HG02981 (cell line): ENCODE data around the gene NEB.
"Not testable (repeated sequence)": the region's sequence is repeated elsewhere in the genome, so short reads cannot be mapped to it uniquely, and the experiment has no call there.

ENCODE experiments used
- ATAC-seq: cut with Tn5 transposase; IDR thresholded peaks from one replicate; pipeline ENCODE4 v1.9.1; 2021; ENCODE audit warnings: mild to moderate bottlenecking, moderate library complexity; ENCODE audit not compliant: unreplicated experiment

The NEB gene

GRCh38 chr2:151708788-151709187 lies 25.5 kb downstream of the NEB start:
- no peak for ATAC-seq

- no peak for ATAC-seq
These were observed 26.4 kb downstream of the NEB start for GRCh38 chr2:151707857-151708256.

- not testable (repeated sequence) for ATAC-seq
These were observed 29.8 kb downstream of the NEB start for GRCh38 chr2:151704480-151704961.

DNA sequence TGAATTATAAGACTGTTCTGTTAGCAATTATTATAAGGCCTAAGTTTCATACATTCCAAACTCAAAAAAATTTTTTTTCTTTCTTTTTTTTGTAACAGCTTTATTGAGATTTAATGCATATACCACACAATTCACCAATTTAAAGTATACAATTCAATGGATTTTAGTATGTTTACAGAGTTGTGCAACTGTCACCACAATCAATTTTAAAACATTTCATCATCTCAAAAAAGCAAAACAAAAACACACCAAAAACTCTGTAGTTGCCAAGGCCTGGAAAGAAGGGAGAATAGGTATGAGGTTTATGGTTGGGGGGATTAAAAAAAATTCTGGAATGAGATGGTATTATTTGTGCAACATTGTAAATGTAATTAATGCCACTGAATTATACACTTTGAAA lies 36.1 kb downstream of the NEB start:
- not testable (repeated sequence) for ATAC-seq

GRCh38 chr2:151695778-151696177 lies 38.5 kb downstream of the NEB start:
- ATAC-seq, result no peak

DNA sequence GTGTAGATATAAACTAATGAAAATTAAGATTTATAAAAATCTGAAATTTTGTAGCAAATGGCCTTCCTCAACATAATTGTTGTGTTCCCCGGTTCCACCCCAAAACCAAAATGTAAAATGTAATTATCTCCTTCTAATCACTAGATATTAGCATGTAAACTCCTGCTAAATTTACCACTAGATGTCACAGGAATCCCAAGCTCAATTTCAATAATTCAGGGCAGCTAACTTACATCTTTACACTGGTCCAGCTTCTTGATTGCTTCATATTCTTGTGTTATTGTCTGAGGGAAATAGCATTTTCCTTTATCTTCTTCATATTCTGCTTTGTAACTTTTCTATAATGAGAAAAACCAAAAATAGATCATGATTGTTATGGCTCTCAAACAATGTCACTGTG lies 42.6 kb downstream of the NEB start:
- ATAC-seq, result no peak

DNA sequence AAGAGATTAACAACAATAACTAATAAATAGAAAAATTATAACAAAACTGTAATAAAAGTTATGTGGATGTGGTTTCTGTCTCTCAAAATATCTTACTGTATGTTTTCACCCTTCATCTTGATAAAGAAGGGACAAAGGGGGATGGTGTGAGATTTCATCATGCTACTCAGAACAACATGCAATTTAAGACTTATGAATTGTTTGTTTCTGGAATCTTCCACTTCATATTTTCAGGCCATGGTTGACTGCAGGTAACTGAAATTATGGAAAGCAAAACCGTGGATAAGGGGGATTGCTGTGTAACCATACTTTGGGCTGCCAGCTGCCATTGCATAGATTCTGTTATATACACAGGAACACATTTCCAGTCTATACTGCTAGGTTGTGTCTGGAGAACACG lies 45.6 kb downstream of the NEB start:
- ATAC-seq, result no peak

DNA sequence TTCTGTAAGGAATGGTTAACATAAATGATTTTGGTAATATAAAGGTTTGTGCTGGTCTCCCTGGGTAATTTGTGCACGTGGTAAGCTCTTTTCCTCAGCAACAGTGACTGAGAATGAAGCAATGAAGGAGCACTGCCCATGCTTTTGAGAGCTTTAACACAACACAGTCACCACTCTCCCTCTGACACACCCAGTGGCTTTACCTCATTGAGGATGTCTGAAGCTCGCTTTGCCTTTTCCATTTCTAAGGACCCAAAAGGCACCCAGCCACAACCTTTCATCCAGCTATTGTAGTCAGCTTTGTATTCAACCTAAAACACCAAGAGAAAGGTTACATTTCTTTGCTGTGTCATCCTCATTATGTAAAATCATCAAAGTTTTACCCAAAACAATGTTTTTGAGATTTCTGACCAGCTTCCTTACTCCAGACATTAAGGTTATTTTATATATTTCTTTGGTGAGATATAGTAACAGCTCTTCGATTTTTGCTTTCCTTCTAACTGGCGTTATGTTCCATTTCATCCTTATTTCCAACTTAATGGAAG lies 51.7 kb downstream of the NEB start:
- ATAC-seq, result no peak

DNA sequence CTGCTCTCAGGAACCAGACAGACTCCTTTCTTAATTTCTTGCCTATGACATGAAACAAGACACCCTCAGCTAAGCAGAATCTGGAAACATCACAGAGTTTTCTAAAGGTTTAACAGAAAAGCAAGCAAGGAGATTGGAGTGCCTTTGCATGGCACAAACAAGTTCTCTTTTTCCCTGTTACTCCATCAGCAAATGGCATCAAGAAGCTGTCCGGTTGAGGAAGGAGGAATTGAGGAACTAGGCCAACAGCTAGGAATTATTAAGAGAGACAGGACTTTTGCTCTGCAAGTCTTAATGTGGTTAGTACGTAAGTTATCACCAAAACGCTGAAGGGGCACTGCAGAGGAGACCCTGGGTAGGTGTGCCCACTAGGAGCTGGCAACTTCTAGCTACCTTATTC lies 53.2 kb downstream of the NEB start:
- ATAC-seq, result no peak

GRCh38 chr2:151679994-151680393 lies 54.3 kb downstream of the NEB start:
- ATAC-seq, result no peak

GRCh38 chr2:151678849-151679248 lies 55.4 kb downstream of the NEB start:
- ATAC-seq, result no peak

DNA sequence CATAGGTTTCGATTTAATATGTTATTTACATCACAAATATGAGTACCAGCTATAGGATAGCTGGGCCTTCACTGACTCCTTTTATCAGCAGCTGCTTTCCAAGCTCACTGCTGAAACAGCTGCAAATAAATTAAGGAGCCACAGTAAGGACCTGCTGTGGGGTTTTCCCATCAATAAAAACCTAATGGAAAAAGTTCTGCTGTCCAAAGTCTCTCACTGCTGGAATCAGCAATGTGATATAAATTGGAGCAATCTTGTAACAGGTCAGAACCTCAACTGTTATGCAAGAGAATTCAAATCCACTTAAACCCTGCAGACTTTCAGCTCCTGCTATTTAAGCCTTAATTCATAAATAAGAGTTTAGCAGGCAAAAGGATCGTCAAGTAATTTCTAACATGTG lies 61.3 kb downstream of the NEB start:
- no peak for ATAC-seq

DNA sequence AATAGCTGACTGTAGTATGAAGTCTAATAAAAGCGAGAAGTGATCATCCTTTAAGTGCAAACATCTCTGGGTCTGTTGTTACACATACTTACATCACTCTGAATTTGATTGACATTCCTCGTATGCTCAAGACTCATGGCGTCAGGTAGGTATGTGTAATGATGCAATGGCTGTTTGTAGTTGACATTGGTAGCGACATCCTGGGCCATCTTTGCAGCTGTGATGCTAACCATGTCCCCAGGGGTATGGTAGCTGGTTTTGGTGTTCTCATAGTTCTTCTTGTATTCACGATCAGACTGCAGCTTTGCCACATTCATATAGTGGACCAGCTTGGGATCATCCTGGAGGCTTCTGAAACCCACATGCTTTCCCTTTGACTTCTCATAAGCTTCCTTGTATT lies 62.0 kb downstream of the NEB start:
- ATAC-seq, result no peak

- ATAC-seq, result no peak
These were observed 63.3 kb downstream of the NEB start for GRCh38 chr2:151670846-151671597.

DNA sequence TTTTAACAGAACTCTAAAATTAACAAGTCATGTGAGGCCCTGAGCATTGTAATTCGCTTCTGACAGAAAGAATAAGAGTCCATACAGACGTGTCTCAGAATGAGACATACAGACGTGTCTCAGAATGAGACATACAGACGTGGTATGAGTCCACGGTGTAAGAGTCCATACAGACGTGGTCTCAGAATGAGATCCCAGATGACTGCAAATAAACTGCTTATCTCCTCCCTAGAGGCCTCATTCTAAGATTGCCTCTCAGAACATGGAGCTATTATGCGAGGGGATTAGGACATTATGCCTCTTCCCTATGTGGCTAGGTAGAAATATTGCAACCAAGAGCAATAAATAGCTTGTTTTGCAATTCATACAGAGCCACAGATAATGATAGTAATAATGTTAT lies 63.9 kb downstream of the NEB start:
- ATAC-seq, result no peak

GRCh38 chr2:151669585-151670081 lies 64.6 kb downstream of the NEB start:
- ATAC-seq, result no peak

DNA sequence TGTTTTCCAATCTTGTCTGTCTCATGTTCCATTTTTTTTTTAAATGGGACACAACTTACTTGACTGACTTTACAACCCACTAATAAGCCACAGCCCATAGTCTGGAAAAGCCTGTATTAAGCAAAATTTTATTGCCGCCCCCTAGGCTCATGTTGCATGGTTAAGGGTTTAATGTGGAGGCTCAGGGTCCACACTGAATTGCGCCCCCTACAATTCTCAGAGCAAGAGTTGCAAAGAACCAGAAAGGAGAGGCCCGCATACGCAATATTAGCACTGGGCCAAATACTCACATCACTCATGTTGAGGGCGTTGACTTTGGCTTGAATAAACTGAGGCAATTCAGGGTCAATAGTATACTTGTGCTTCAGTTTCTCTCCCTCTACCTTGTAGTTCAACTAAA lies 65.5 kb downstream of the NEB start:
- no peak for ATAC-seq

GRCh38 chr2:151665959-151666358 lies 68.3 kb downstream of the NEB start:
- no peak for ATAC-seq

- no peak for ATAC-seq
These were observed 69.8 kb downstream of the NEB start for GRCh38 chr2:151664520-151664919.

DNA sequence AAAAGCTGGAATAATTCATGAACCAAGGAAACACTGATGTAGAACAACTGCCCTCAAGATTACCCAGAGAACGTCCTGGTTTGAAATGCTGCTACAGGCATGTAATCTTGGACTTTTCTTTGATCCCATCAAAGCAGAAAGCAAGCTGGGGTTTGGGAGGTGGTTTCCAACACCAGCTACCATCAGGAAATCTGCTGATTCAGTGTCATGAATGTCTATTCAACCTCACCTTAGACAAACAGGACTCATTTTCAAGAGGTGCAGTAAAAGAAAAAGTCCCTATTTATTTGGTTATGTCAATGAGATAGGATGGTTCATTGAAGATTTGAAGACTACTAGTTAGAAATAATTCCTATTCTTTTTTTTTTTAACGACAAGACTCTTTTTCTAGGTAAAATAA lies 72.7 kb downstream of the NEB start:
- ATAC-seq, result no peak

- ATAC-seq, result no peak
These were observed 76.2 kb downstream of the NEB start for GRCh38 chr2:151658081-151658480.

GRCh38 chr2:151657667-151658076 lies 76.6 kb downstream of the NEB start:
- ATAC-seq, result no peak
